ENCODE data around the gene HNRNPK. TPM values are rescaled to one million over a fixed set of nuclear protein-coding genes. Genes with fewer than 3 reads are reported as not detected.

Gene HNRNPK
- total and polyA plus RNA-seq, 10 of the 15 experiments (the other 5 are each of a cell fraction or from before 2014, with no cell fraction given), result 235 to 970 (median 652) TPM

DNA sequence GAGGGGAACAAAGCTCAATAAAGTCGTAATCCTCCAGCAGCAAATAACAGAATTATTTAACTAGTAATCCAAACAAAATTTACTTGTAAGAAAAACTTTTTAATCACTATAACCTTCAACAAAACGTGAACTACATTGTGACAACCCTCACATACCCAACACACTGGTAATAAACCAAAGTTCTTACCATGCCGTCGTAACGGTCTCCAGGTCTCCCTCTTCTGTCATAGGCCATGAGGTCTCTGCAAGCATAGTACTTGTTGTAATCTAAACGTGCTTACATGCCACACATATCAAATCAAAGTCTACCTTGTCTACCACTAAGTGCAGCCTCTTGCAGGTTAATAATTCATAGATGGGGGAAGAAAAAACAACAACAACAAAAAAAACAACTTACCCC is 8.5 kb downstream of the HNRNPK start:
- Histone ChIP-seq H3K27me3 (replicated peaks in 1 of 2; ENCODE audit: control insufficient read depth in 2 of 2, insufficient read depth in 2 of 2, low read length in 1 of 2) (no peaks in the 10 kb centered on the region), H3K4me3 (no peak overlapping the region), H3K4me2 (ENCODE audit: control insufficient read depth, insufficient read depth) (no peak overlapping the region), H3K36me3 (ENCODE audit: control insufficient read depth in 2 of 2, insufficient read depth in 2 of 2, low read length in 1 of 2) (peaks cover 10 to 62% of the 10 kb centered on the region in 2 experiments), H3K4me1 (ENCODE audit: control insufficient read depth, insufficient read depth, low read length) (no peaks in the 10 kb centered on the region), H3K27ac (ENCODE audit: control insufficient read depth, insufficient read depth) (no peak overlapping the region), H3K79me2 (ENCODE audit: control insufficient read depth, insufficient read depth, low read length) (peaks cover 41% of the 10 kb centered on the region), H3K9me3 (replicated peaks; ENCODE audit: control insufficient read depth, insufficient read depth, low read length) (no peaks in the 10 kb centered on the region), H2AFZ (ENCODE audit: control insufficient read depth, low read depth, low read length) (no peak overlapping the region), H4K20me1 (ENCODE audit: control insufficient read depth, insufficient read depth) (peaks cover 7% of the 10 kb centered on the region), H3K9ac (ENCODE audit: control insufficient read depth, insufficient read depth, low read length) (no peak overlapping the region)
- FAIRE-seq, result no peak
- POLR2A ChIA-PET, result no interaction called here
- in situ Hi-C loops (cut with MboI), result no loop called here
- SMC1A ChIA-PET (ENCODE audit: uncharacterized antibody, unreplicated experiment), result interaction anchor here (2.2 to 2.7 kb wide), 2 partner anchors 9 to 11 kb away, joined by 4 to 12 read pairs; no protein-coding TSS in a partner anchor
- TF ChIP-seq FOXK2 (IDR thresholded peaks at IDR 0.05), result no peak
- TF ChIP-seq POLR2AphosphoS5 (IDR thresholded peaks at IDR 0.05; ENCODE audit: low read length), result peak; percentile 12; the same call in 1 of the 2 replicates
- RAD21 ChIA-PET (ENCODE audit: unreplicated experiment), result interaction anchor here (1.2 to 1.4 kb wide), 2 partner anchors 11 to 12 kb away, joined by 3 read pairs; no protein-coding TSS in a partner anchor
- no peak for DNase-seq (ENCODE audit: low read depth, low spot score)
- no TSS peak for BruUV-seq (replicated peaks)
- no peak for ATAC-seq
- intact Hi-C loops (cut with micrococcal nuclease; ENCODE audit: unreplicated experiment), result no loop called here
- CTCF ChIA-PET, result no interaction called here
- WGBS (ENCODE audit: insufficient coverage, insufficient replicate concordance, low lambda C conversion rate, missing lambda C conversion rate), result 94% methylated on average over 6 of the region's 6 CpGs

DNA sequence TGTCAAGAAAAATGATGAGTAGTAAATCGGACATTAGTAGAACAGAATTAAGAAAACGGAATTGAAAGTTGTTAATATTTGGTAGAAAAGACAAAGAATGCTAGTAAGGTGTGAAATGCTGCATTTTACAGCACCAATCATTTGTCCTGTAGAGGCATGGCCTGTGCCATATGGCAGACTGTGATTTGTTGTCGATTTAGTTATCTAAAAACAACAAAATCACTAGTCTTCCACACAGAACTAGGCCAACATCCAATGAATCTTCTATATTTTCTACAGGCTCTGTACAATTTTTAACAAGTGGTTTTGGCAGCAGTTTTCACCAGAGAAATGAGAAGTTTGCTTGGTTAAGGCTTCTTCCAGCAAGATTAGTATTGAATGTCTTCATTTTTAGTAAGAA is 10.4 kb downstream of the HNRNPK start:
- CTCF ChIA-PET, result interaction anchor here (0.9 kb wide), 1 partner anchor 9 kb away, joined by 4 read pairs; no protein-coding TSS in a partner anchor
- no peak for FAIRE-seq

More for the DNA sequence above, 10.4 kb downstream of the HNRNPK start:
- Histone ChIP-seq H3K4me1 (ENCODE audit: control insufficient read depth, insufficient read depth, low read length) (no peaks in the 10 kb centered on the region), H3K27me3 (replicated peaks in 1 of 2; ENCODE audit: control insufficient read depth in 2 of 2, insufficient read depth in 2 of 2, low read length in 1 of 2) (no peaks in the 10 kb centered on the region), H3K9ac (ENCODE audit: control insufficient read depth, insufficient read depth, low read length) (no peak overlapping the region), H3K4me3 (no peak overlapping the region), H3K4me2 (ENCODE audit: control insufficient read depth, insufficient read depth) (no peak overlapping the region), H3K9me3 (replicated peaks; ENCODE audit: control insufficient read depth, insufficient read depth, low read length) (no peaks in the 10 kb centered on the region), H4K20me1 (ENCODE audit: control insufficient read depth, insufficient read depth) (peaks cover 2% of the 10 kb centered on the region), H3K36me3 (ENCODE audit: control insufficient read depth in 2 of 2, insufficient read depth in 2 of 2, low read length in 1 of 2) (peaks cover 4 to 46% of the 10 kb centered on the region in 2 experiments), H3K79me2 (ENCODE audit: control insufficient read depth, insufficient read depth, low read length) (peaks cover 23% of the 10 kb centered on the region), H3K27ac (ENCODE audit: control insufficient read depth, insufficient read depth) (no peak overlapping the region), H2AFZ (ENCODE audit: control insufficient read depth, low read depth, low read length) (no peak overlapping the region)
- intact Hi-C loops (cut with micrococcal nuclease; ENCODE audit: unreplicated experiment) (no loop called here), in situ Hi-C loops (cut with MboI) (no loop called here)
- WGBS (ENCODE audit: insufficient coverage, insufficient replicate concordance, low lambda C conversion rate, missing lambda C conversion rate), result 93% methylated on average over 3 of the region's 3 CpGs
- peak; percentile 59; the same call in 1 of the 2 replicates for TF ChIP-seq POLR2AphosphoS5 (IDR thresholded peaks at IDR 0.05; ENCODE audit: low read length)
- TF ChIP-seq, protein P1, sequence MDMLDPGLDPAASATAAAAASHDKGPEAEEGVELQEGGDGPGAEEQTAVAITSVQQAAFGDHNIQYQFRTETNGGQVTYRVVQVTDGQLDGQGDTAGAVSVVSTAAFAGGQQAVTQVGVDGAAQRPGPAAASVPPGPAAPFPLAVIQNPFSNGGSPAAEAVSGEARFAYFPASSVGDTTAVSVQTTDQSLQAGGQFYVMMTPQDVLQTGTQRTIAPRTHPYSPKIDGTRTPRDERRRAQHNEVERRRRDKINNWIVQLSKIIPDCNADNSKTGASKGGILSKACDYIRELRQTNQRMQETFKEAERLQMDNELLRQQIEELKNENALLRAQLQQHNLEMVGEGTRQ (IDR thresholded peaks at IDR 0.05; ENCODE audit: borderline replicate concordance, low read depth, low read length), result no peak
- ChIA-PET RAD21 (ENCODE audit: unreplicated experiment) (interaction anchor here (1.0 kb wide), 1 partner anchor 11 kb away, joined by 4 read pairs; the partner anchor contains the start of genes HNRNPK and RMI1), SMC1A (ENCODE audit: uncharacterized antibody, unreplicated experiment) (interaction anchor here (2.2 kb wide), 1 partner anchor 9 kb away, joined by 4 read pairs; no protein-coding TSS in a partner anchor), POLR2A (interaction anchor here (0.5 to 1.1 kb wide), 2 partner anchors 9 to 11 kb away, joined by 3 to 9 read pairs; partner anchors contain the start of genes HNRNPK and RMI1)
- DNase-seq (ENCODE audit: low read depth, low spot score), result no peak
- ATAC-seq, result no peak
- BruUV-seq (replicated peaks), result no TSS peak
